LNCAP (cell line): ENCODE data around the gene RAB14.

Experiments
- TF ChIP-seq, protein P1 (sequence below): fragments of 450-650 bp; IDR thresholded peaks from 2 replicates; pipeline ENCODE4 v1.5.1; 2017; ENCODE audit warnings: mild to moderate bottlenecking

The RAB14 gene

GRCh38 chr9:121187636-121188305 lies 13.9 kb downstream of the RAB14 start:
- TF ChIP-seq, protein P1, sequence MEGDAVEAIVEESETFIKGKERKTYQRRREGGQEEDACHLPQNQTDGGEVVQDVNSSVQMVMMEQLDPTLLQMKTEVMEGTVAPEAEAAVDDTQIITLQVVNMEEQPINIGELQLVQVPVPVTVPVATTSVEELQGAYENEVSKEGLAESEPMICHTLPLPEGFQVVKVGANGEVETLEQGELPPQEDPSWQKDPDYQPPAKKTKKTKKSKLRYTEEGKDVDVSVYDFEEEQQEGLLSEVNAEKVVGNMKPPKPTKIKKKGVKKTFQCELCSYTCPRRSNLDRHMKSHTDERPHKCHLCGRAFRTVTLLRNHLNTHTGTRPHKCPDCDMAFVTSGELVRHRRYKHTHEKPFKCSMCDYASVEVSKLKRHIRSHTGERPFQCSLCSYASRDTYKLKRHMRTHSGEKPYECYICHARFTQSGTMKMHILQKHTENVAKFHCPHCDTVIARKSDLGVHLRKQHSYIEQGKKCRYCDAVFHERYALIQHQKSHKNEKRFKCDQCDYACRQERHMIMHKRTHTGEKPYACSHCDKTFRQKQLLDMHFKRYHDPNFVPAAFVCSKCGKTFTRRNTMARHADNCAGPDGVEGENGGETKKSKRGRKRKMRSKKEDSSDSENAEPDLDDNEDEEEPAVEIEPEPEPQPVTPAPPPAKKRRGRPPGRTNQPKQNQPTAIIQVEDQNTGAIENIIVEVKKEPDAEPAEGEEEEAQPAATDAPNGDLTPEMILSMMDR, result no peak

DNA sequence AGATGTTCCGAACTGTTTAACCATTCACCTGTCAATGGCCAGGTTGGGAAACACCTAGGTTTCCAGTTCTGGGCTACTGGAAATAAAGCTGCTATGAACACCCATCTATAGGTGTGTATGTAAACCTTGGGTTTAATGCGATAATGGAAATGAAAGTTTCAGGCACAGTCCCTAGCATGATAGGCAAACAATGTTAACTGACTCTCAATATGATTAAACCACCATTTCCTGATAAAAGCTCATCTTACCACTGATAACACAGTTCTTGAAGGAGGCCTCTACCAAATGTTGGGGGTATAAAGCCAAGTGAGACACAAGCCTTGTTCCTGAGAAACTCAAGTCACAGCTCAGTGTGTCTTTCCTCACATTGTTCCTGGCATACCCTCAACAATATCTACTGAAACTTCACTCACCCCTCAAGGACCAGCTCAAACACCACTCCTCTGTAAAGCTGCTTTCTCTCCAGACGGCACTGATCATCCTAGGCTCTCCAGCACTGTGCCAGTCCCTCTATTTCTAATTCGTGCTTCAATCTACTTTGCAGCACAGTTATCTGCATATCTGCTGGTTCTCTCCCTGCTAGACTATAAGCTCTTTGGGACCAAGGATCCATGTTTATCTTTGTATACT lies 15.8 kb downstream of the RAB14 start:
- TF ChIP-seq, protein P1, result no peak

- TF ChIP-seq, protein P1, result no peak
Observed at GRCh38 chr9:121185178-121185745, 16.4 kb downstream of the RAB14 start.

DNA sequence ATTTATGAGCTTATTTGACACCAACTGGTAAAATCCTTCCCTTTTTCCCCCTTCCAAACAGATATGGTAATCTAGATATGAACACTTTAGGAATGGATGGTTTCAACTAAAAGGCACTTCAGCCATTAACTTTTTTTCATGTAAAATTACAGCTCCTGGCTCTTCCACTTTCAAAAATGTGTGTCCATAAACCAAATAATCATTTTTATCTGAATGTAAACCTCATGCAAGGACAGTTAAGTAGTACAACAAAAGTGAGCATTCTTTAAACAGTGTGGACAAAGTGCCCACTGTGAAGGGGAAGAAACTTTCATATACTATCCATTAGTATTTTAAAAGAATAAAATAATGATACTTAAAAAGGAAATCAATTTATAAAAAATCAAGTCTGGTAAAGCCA lies 17.2 kb downstream of the RAB14 start:
- TF ChIP-seq, protein P1, result no peak

GRCh38 chr9:121183666-121184423 lies 17.8 kb downstream of the RAB14 start:
- TF ChIP-seq, protein P1, result no peak

GRCh38 chr9:121182989-121183388 lies 18.7 kb downstream of the RAB14 start:
- TF ChIP-seq, protein P1, result no peak

- TF ChIP-seq, protein P1, result no peak
Observed at GRCh38 chr9:121182101-121182836, 19.4 kb downstream of the RAB14 start.
